RWPE1 (cell line): ENCODE data around the gene HES1.
"Not testable (repeated sequence)": the region's sequence is repeated elsewhere in the genome, so short reads cannot be mapped to it uniquely, and the experiment has no call there.

ENCODE experiments used
- CTCF ChIA-PET: fragments of 350-600 bp; sonication (Branson Sonifier 250); formaldehyde crosslinking; extraction: SDS; loops from one replicate; lab custom pipeline; 2021; lab: Yijun Ruan, JAX
- POLR2A ChIA-PET: fragments of 400-600 bp; formaldehyde crosslinking; extraction: SDS; loops from one replicate; lab custom pipeline; 2020; ENCODE audit warnings: antibody characterized with exemption; ENCODE audit not compliant: low non-redundant PET; lab: Yijun Ruan, JAX
- DNase-seq: peaks from one replicate; pipeline ENCODE4 v3.0.0; 2012; ENCODE audit warnings: low spot score
- H3K27ac ChIP-seq: fragments of 450-650 bp; 2 replicates; pipeline ENCODE4 v1.5.1; 2017
- TF ChIP-seq, protein P1 (sequence below): fragments of 450-650 bp; conservative IDR thresholded peaks from 2 replicates; pipeline ENCODE4 v1.5.1; 2017; ENCODE audit warnings: low read depth, mild to moderate bottlenecking

Gene HES1

DNA sequence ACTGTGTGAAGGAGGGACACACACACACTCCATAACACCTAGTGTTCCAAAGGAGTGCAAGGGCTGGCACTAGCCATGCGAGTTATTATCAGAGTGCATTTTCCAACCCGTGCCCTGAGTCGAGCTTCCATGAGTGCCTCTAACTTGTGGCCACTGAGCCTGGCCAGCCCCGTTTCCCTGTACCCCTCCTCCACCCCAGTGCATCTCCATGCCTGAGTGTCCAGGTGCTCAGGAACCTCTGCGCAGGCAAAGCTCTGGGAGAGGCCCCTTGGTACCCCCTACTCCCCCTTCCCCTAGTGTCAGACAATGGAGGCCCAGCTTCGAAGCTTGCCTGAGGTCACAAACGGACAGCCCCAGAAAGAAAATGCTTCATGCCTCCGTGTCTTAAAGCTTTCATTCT, 45.2 kb upstream of the HES1 start:
- ChIA-PET POLR2A (interaction anchor here (0.5 kb wide), 2 partner anchors 22 to 465 kb away, joined by 4 to 5 read pairs; no protein-coding TSS in a partner anchor), CTCF (interaction anchor here (1.0 to 1.5 kb wide), 2 partner anchors 225 to 310 kb away, joined by 3 to 7 read pairs; no protein-coding TSS in a partner anchor)
- DNase-seq, result no peak
- TF ChIP-seq, protein P1, sequence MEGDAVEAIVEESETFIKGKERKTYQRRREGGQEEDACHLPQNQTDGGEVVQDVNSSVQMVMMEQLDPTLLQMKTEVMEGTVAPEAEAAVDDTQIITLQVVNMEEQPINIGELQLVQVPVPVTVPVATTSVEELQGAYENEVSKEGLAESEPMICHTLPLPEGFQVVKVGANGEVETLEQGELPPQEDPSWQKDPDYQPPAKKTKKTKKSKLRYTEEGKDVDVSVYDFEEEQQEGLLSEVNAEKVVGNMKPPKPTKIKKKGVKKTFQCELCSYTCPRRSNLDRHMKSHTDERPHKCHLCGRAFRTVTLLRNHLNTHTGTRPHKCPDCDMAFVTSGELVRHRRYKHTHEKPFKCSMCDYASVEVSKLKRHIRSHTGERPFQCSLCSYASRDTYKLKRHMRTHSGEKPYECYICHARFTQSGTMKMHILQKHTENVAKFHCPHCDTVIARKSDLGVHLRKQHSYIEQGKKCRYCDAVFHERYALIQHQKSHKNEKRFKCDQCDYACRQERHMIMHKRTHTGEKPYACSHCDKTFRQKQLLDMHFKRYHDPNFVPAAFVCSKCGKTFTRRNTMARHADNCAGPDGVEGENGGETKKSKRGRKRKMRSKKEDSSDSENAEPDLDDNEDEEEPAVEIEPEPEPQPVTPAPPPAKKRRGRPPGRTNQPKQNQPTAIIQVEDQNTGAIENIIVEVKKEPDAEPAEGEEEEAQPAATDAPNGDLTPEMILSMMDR, result no peak
- peak overlapping the region; percentile 91 for H3K27ac ChIP-seq

DNA sequence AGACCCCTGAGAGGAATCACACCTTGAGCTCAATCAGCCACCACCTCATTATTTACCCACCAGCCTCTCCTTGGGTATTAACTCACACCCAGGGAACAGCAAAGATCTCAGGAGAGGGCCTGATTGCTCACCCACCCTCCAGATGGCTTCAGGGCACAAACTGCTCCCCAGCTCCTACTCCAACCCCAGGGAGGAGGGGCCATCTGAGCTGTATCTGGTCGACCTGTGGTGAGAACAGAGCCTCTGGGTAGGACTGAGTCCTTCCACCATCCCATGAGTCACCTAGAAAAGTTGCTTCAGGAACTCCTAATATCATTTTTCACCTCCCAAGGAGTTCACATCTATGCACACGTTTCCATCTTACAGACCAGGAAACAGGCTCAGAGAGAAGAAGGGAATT, 44.8 kb upstream of the HES1 start:
- TF ChIP-seq, protein P1, result no peak
- peak; percentile 95 for DNase-seq
- POLR2A ChIA-PET, result interaction anchor here (0.5 kb wide), 2 partner anchors 22 to 465 kb away, joined by 4 to 5 read pairs; no protein-coding TSS in a partner anchor
- H3K27ac ChIP-seq, result peak overlapping the region; percentile 91
- CTCF ChIA-PET, result interaction anchor here (1.0 to 1.5 kb wide), 2 partner anchors 225 to 310 kb away, joined by 3 to 7 read pairs; no protein-coding TSS in a partner anchor

DNA sequence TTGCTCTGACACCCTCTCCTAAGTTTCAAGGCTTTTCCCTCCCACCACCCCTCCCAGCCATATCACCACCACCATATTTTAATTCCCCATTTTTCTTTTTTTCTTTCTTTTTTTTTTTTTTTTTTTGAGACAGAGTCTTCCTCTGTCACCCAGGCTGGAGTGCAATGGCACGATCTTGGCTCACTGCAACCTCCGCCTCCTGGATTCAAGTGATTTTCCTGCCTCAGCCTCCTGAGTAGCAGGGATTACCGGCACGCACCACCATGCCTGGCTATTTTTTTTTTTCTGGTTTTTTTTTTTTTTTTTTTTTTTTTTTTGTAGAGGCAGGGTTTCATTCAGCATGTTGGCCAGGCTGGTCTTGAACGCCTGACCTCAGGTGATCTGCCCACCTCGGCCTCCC, 44.1 kb upstream of the HES1 start:
- H3K27ac ChIP-seq, POLR2A ChIA-PET, DNase-seq: not testable (repeated sequence)
- CTCF ChIA-PET, result interaction anchor here (0.8 kb wide), 1 partner anchor 188 kb away, joined by 3 read pairs; no protein-coding TSS in a partner anchor

- no peak for DNase-seq
- H3K27ac ChIP-seq, result no peak overlapping the region
- ChIA-PET CTCF (interaction anchor here (0.8 kb wide), 1 partner anchor 187 kb away, joined by 3 read pairs; no protein-coding TSS in a partner anchor), POLR2A (no interaction called here)
- TF ChIP-seq, protein P1, result no peak
Measured at GRCh38 chr3:194092881-194093301, 43.1 kb upstream of the HES1 start.

DNA sequence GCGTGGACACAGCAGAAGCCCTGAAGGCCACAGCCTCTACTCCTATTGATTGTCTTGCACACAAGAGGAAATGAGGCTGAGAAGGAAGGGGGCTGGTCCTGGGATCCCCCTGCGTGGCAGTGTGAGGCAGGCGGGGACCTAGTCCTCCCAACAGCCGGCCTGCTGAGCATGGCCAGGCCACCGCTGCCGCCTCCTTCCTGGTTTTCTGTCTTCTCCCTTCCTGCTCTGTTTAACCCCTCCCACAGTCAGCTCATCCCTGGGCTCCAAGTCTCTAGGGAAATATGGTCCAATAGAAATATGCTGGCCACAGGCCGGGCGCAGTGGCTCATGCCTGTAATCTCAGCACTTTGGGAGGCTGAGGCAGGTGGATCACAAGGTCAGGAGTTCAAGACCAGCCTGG, 42.1 kb upstream of the HES1 start:
- DNase-seq, result no peak
- POLR2A ChIA-PET, result no interaction called here
- H3K27ac ChIP-seq, result no peak overlapping the region
- CTCF ChIA-PET, result interaction anchor here (0.6 kb wide), 1 partner anchor 253 kb away, joined by 4 read pairs; no protein-coding TSS in a partner anchor
- TF ChIP-seq, protein P1, result no peak

- ChIA-PET CTCF (interaction anchor here (0.6 kb wide), 1 partner anchor 10 kb away, joined by 3 read pairs; no protein-coding TSS in a partner anchor), POLR2A (no interaction called here)
- no peak for DNase-seq
- TF ChIP-seq, protein P1, result no peak
- H3K27ac ChIP-seq, result peak overlapping the region; percentile 17; the same call in 1 of the 2 replicates
Measured at GRCh38 chr3:194095464-194095863, 40.5 kb upstream of the HES1 start.

GRCh38 chr3:194095902-194096301, 40.0 kb upstream of the HES1 start:
- POLR2A ChIA-PET, result no interaction called here
- CTCF ChIA-PET, result interaction anchor here (0.6 kb wide), 1 partner anchor 10 kb away, joined by 3 read pairs; no protein-coding TSS in a partner anchor
- TF ChIP-seq, protein P1, result no peak
- no peak for DNase-seq
- peak overlapping the region; percentile 17; the same call in 1 of the 2 replicates for H3K27ac ChIP-seq
